Measurements from ENCODE around the gene PRSS36.
"Not testable (repeated sequence)": the region's sequence is repeated elsewhere in the genome, so short reads cannot be mapped to it uniquely, and the experiment has no call there.

Gene PRSS36

DNA sequence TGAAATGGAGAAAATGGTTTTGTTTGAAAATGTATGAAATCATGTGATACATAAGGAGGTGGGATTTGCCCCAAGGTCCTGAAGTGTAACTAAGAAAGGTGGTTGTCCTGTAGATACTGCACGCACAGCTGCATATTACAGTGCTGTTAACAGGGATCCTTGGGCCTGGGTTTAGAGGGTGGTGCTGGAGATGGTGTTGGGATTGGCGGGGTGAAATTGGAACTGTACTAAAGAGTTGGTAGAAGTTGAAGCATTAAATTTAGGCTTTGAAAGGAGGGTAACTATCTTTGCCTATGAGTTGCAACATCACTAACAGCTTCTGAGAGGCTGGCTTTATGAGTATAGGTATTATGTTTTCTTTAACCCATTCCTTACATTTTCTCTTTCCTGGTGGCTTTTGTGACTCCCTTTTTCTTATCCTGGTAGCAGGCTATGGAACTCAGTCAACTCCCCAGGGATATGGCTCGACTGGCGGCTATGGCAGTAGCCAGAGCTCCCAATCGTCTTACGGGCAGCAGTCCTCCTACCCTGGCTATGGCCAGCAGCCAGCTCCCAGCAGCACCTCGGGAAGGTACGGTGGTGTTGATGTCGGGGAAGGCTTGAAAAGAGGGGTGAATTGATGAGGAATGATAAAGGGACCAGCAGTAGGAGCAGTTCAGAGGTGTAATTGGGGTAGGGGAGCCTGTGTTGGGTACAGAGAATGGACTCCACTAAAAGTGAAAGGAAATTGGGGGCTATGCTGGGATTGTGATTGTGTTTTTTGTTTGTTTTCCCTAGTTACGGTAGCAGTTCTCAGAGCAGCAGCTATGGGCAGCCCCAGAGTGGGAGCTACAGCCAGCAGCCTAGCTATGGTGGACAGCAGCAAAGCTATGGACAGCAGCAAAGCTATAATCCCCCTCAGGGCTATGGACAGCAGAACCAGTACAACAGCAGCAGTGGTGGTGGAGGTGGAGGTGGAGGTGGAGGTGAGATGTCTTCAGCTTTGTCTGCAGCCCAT, 33.9 kb upstream of the PRSS36 start:
- DNase-seq = no peak

DNA sequence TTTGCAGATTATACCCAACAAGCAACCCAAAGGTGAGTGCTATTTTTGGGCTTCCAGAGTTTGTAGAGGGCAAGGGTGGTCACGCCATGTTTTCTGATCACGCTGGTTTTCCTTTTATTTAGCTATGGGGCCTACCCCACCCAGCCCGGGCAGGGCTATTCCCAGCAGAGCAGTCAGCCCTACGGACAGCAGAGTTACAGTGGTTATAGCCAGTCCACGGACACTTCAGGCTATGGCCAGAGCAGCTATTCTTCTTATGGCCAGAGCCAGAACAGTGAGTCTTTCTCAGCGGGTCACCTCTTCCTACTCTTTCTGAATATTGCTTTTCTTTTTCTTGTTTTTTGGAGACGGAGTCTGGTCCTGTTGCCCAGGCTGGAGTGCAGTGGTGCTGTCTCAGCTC, 32.5 kb upstream of the PRSS36 start:
- no peak for DNase-seq

DNA sequence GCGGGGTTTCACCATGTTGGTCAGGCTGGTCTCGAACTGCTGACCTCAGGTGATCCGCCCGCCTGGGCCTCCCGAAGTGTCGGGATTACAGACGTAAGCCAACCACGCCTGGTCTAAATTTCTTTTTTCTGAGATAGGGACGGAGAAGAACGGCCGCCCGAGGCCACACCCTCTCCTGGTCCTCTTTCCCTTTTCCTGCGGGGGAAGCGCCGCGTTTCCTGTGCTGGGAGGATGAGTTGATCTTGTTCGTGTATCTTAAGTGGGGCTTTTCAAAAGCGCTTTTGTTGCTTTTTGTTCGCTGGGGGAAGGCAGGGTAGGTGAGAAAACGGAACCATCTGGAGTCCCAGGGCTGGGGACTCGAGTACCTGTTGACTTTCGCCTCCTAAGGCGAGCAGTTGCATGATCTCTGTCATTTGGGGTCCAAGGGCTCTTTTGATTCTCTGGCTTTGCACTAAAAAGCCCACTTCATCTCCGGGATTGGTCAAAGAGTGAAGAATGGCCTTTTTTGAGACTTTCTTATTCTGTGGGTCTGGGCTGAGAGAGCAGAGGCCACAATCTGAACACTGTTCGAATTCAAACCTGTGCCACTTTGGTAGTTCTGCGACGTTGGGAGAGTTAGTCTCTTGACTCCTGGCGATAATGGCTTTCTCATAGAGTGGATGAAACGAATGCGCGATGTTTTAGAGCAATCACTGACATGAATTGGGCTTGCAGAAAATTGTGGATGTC, 31.4 kb upstream of the PRSS36 start:
- peak; percentile 66 for DNase-seq

- DNase-seq = peak; percentile 95
Observed at GRCh38 chr16:31179747-31180459, 30.0 kb upstream of the PRSS36 start, which contains the start of gene FUS. Gene FUS (plus strand): TSS chr16:31180139. CDS start chr16:31180215, 76 bp downstream.

- no peak for DNase-seq
Observed at GRCh38 chr16:31179219-31179746, 29.4 kb upstream of the PRSS36 start.

- peak; percentile 67 for DNase-seq
Observed at GRCh38 chr16:31177136-31177535, 27.3 kb upstream of the PRSS36 start.

GRCh38 chr16:31170048-31170447, 20.2 kb upstream of the PRSS36 start:
- DNase-seq = peak; percentile 41

DNA sequence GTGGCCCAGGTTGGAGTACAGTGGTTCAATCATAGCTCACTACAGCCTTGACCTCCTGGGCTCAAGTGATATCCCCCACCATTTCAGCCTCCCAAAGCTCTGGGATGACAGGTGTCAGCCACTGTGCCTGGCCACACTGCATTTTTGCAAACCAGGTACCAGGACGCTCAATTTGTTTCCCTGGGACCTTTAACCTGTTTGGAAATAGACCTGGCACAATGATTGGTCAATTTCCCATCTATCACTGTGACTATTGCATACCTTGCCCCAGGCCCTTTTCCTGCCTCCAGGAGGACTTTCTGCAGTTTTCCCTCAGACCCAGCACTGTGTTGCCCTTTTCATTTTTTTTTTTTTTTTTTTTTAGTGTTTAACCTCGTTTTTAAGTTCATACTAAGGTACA, 19.0 kb upstream of the PRSS36 start:
- DNase-seq = no peak

- no peak for DNase-seq
Observed at GRCh38 chr16:31167315-31167714, 17.4 kb upstream of the PRSS36 start.

- peak; percentile 64 for DNase-seq
Observed at GRCh38 chr16:31157136-31157535, 7.3 kb upstream of the PRSS36 start.

DNA sequence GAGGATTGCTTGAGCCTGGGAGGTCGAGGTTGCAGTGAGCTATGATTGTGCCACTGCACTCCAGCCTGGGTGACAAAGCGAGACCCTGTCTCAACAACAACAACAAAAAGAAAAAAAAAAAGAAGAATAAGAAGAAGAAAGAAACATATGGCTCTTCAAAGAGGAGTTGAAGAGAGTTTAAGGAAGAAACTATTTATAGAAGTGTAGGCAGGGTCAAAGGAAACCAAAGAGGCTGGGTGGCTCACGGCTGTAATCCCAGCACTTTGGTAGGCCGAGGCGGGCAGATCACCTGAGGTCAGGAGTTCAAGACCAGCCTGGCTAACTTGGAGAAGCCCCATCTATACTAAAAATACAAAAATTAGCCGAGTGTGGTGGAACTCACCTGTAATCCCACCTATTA, 1.1 kb upstream of the PRSS36 start:
- DNase-seq = not testable (repeated sequence)

DNA sequence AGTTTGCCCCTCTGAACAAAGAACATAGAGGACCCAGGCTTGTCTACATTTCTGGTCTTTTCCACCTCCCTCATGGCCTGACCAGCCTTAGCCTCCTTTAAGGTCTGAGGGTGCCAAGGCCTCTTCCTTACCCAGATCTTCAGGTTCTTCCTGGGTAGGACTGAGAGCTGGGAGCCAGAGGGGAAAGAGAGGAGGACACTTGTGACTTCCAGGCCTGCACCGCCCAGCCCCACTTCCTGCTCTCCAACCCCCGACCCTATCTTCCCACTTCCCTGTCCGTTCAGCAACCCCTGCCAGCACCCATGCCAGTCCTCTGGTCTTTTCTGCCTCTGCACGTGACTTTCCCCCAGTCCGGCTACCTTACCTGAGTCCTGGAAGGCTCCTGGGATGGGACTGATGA, 534 bp downstream of the PRSS36 start:
- DNase-seq = no peak

GRCh38 chr16:31148896-31149295, 970 bp downstream of the PRSS36 start:
- DNase-seq = no peak

DNA sequence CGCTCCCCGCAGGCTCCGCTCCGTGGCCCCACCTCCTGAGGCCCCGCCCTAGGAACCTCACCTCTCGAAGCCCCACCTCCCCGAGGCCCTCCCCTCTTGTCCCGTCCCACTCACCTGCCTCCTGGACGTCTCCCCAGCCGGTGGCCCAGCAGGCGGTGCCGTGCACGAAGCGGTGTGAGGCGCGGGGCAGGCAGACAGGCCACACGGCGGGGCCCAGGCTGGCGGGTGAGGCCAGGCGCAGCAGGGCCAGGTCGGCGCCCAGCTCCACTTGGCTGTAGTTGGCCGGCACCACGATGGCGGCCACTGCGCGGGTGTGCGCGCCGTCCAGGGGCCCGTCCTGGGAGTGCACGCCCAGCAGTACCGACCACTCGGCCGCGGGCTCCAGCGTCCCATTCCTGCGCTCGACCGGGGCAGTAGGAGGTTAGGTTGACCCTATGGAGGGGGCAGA, 1.6 kb downstream of the PRSS36 start:
- DNase-seq = no peak

- DNase-seq = no peak
Observed at GRCh38 chr16:31147574-31147973, 2.3 kb downstream of the PRSS36 start.

- DNase-seq = no peak
Observed at GRCh38 chr16:31145398-31145990, 4.4 kb downstream of the PRSS36 start.

DNA sequence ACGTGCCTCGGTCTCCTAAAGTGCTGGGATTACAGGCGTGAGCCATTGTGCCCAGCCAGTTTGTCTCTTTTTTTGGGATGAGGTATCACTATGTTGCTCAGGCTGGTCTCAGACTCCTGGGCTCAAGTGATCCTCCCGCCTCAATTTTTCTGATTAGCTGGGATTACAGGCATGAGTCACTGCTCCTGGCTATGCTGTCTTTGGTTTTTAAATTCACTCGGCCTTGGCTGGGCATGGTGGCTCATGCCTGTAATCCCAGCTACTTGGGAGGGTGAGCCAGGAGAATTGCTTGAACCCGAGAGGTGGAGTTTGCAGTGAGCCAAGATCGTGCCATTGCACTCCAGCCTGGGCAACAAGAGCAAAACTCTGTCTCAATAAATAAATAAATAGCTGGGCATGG, 5.4 kb downstream of the PRSS36 start:
- DNase-seq = not testable (repeated sequence)

DNA sequence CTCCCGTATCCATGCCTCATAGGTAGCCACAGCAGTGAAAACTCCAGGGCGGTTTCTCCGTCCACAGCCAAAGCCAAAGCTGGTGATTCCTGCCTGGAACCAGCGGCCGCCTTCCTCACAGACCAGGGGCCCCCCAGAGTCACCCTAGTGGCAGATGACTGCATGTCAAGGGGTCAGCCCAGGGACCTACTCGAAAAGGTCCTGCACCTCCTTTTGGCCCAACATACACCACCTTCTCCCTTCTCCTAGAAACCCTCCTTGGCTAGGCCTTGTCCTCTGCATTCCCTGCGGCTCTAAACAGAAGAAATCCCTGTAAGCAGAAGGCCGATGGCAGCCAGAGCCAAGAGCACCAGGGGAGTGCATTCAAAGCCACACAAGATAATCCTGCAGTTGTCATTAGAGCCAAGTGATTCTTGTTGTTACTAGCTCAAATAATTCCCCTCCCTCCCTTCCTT, 6.1 kb downstream of the PRSS36 start:
- DNase-seq = no peak

GRCh38 chr16:31143011-31143693, 6.7 kb downstream of the PRSS36 start:
- DNase-seq = no peak

GRCh38 chr16:31142109-31143010, 7.5 kb downstream of the PRSS36 start:
- peak; percentile 100 for DNase-seq

Measured in hematopoietic multipotent progenitor cell treated with erythropoietin and hydrocortisone succinate and interleukin-3 and kit ligand, for 6 days (in vitro differentiated cells).